SJCRH30 (cell line): ENCODE measurements around the gene XPA. TPM values are rescaled to one million over a fixed set of nuclear protein-coding genes. Genes with fewer than 3 reads are reported as not detected.
"Not testable (repeated sequence)": the region's sequence is repeated elsewhere in the genome, so short reads cannot be mapped to it uniquely, and the experiment has no call there.

Source experiments
- DNase-seq, 2 experiments: peaks; one replicate each; pipeline ENCODE4 v3.0.0-alpha.2; 2015 to 2020
- H3K27ac ChIP-seq: fragments of 250-450 bp; sonication (Bioruptor Pico); 2 replicates; pipeline ENCODE4 v1.5.1; 2020; ENCODE audit warnings: mild to moderate bottlenecking, moderate library complexity
- H3K27me3 ChIP-seq: fragments of 250-450 bp; sonication (Bioruptor Pico); 2 replicates; pipeline ENCODE4 v1.5.1; 2020; ENCODE audit warnings: mild to moderate bottlenecking, moderate library complexity
- H3K36me3 ChIP-seq: fragments of 250-450 bp; sonication (Bioruptor Pico); 2 replicates; pipeline ENCODE4 v1.5.1; 2020; ENCODE audit warnings: mild to moderate bottlenecking, moderate library complexity
- H3K4me1 ChIP-seq: fragments of 250-450 bp; sonication (Bioruptor Pico); 2 replicates; pipeline ENCODE4 v1.5.1; 2020; ENCODE audit warnings: mild to moderate bottlenecking, moderate library complexity
- H3K4me3 ChIP-seq: fragments of 250-450 bp; sonication (Bioruptor Pico); 2 replicates; pipeline ENCODE4 v1.5.1; 2020; ENCODE audit warnings: mild to moderate bottlenecking, moderate library complexity
- H3K9me3 ChIP-seq: fragments of 250-450 bp; sonication (Bioruptor Pico); replicated peaks from 2 replicates; pipeline ENCODE4 v1.5.1; 2020; ENCODE audit warnings: mild to moderate bottlenecking, moderate library complexity
- total RNA-seq: library from RNA; depleted of rRNA; stranded (reverse); fragments of >200 nt; shearing (Covaris generic); gene quantifications from 2 replicates; pipeline ENCODE4 v1.2.3, GENCODE V29; 2014

Gene XPA
- total RNA-seq, 1 experiment from 2014 or later: 12.8 TPM

- peak in 1 of 2 experiments; percentile 38 for DNase-seq
- Histone ChIP-seq H3K9me3 (no peaks in the 10 kb centered on the region), H3K27ac (no peak overlapping the region), H3K36me3 (no peaks in the 10 kb centered on the region), H3K27me3 (no peaks in the 10 kb centered on the region), H3K4me1 (peaks cover 23% of the 10 kb centered on the region), H3K4me3 (no peak overlapping the region)
Measured at GRCh38 chr9:97714435-97714834, 17.3 kb upstream of the XPA start.

GRCh38 chr9:97711223-97711626, 14.1 kb upstream of the XPA start:
- Histone ChIP-seq H3K27ac (no peak overlapping the region), H3K27me3 (no peaks in the 10 kb centered on the region), H3K4me1 (peaks cover 19% of the 10 kb centered on the region), H3K9me3 (no peaks in the 10 kb centered on the region), H3K36me3 (no peaks in the 10 kb centered on the region), H3K4me3 (no peak overlapping the region)
- DNase-seq: peak in 1 of 2 experiments; percentile 47

GRCh38 chr9:97710356-97711222, 13.4 kb upstream of the XPA start:
- Histone ChIP-seq H3K9me3 (no peaks in the 10 kb centered on the region), H3K27me3 (no peaks in the 10 kb centered on the region), H3K36me3 (no peaks in the 10 kb centered on the region), H3K4me3 (no peak overlapping the region), H3K4me1 (peaks cover 26% of the 10 kb centered on the region), H3K27ac (no peak overlapping the region)
- peak; percentile 58 to 86 for DNase-seq

- H3K27ac ChIP-seq: peak overlapping the region; percentile 25; the same call in 1 of the 2 replicates
- DNase-seq: peak in 1 of 2 experiments; percentile 56
- no peaks in the 10 kb centered on the region for H3K9me3 ChIP-seq
- H3K36me3 ChIP-seq: no peaks in the 10 kb centered on the region
- no peaks in the 10 kb centered on the region for H3K27me3 ChIP-seq
- H3K4me1 ChIP-seq: peaks cover 30% of the 10 kb centered on the region
- H3K4me3 ChIP-seq: no peak overlapping the region
Measured at GRCh38 chr9:97706246-97706645, 9.1 kb upstream of the XPA start.

- DNase-seq: no peak
- no peaks in the 10 kb centered on the region for H3K36me3 ChIP-seq
- peaks cover 26% of the 10 kb centered on the region for H3K4me1 ChIP-seq
- H3K4me3 ChIP-seq: no peak overlapping the region
- H3K27me3 ChIP-seq: no peaks in the 10 kb centered on the region
- no peak overlapping the region; the same call in 1 of the 2 replicates for H3K27ac ChIP-seq
- H3K9me3 ChIP-seq: no peaks in the 10 kb centered on the region
Measured at GRCh38 chr9:97705354-97705950, 8.3 kb upstream of the XPA start.

GRCh38 chr9:97704851-97705250, 7.7 kb upstream of the XPA start:
- no peaks in the 10 kb centered on the region for H3K27me3 ChIP-seq
- H3K27ac ChIP-seq: no peak overlapping the region
- no peak overlapping the region for H3K4me3 ChIP-seq
- H3K4me1 ChIP-seq: peaks cover 26% of the 10 kb centered on the region
- DNase-seq: no peak
- H3K36me3 ChIP-seq: no peaks in the 10 kb centered on the region
- no peaks in the 10 kb centered on the region for H3K9me3 ChIP-seq

GRCh38 chr9:97704345-97704677, 7.2 kb upstream of the XPA start:
- H3K27ac ChIP-seq: no peak overlapping the region

GRCh38 chr9:97703437-97704344, 6.6 kb upstream of the XPA start:
- peak; percentile 26 to 48 for DNase-seq
- H3K27ac ChIP-seq: peak overlapping the region; percentile 4; the same call in 1 of the 2 replicates

More at GRCh38 chr9:97704345-97704677, 7.2 kb upstream of the XPA start:
- H3K4me1 ChIP-seq: peaks cover 26% of the 10 kb centered on the region
- no peaks in the 10 kb centered on the region for H3K36me3 ChIP-seq
- H3K9me3 ChIP-seq: no peaks in the 10 kb centered on the region
- DNase-seq: no peak
- H3K27me3 ChIP-seq: no peaks in the 10 kb centered on the region
- H3K4me3 ChIP-seq: no peak overlapping the region

GRCh38 chr9:97699824-97700223, 2.7 kb upstream of the XPA start:
- H3K9me3 ChIP-seq, H3K27me3 ChIP-seq, H3K36me3 ChIP-seq, H3K27ac ChIP-seq, H3K4me3 ChIP-seq, DNase-seq: not testable (repeated sequence)
- peaks cover 16% of the 10 kb centered on the region for H3K4me1 ChIP-seq

More at GRCh38 chr9:97703437-97704344, 6.6 kb upstream of the XPA start:
- H3K4me1 ChIP-seq: peaks cover 26% of the 10 kb centered on the region
- H3K27me3 ChIP-seq: no peaks in the 10 kb centered on the region
- H3K36me3 ChIP-seq: no peaks in the 10 kb centered on the region
- H3K4me3 ChIP-seq: peak overlapping the region; percentile 23
- H3K9me3 ChIP-seq: no peaks in the 10 kb centered on the region

- H3K4me3 ChIP-seq, H3K36me3 ChIP-seq, DNase-seq, H3K27ac ChIP-seq, H3K9me3 ChIP-seq, H3K27me3 ChIP-seq: not testable (repeated sequence)
- H3K4me1 ChIP-seq: peaks cover 13% of the 10 kb centered on the region
Measured at GRCh38 chr9:97699281-97699680, 2.1 kb upstream of the XPA start.

GRCh38 chr9:97698865-97699264, 1.7 kb upstream of the XPA start:
- peaks cover 9% of the 10 kb centered on the region for H3K4me1 ChIP-seq
- no peak for DNase-seq
- no peaks in the 10 kb centered on the region for H3K36me3 ChIP-seq
- H3K9me3 ChIP-seq: no peaks in the 10 kb centered on the region
- H3K27ac ChIP-seq: no peak overlapping the region
- H3K4me3 ChIP-seq: no peak overlapping the region
- H3K27me3 ChIP-seq: no peaks in the 10 kb centered on the region

- Histone ChIP-seq H3K36me3 (0 out of 2 replicates have a peak, but pooled peaks cover 8% of the 10 kb centered on the region), H3K9me3 (no peaks in the 10 kb centered on the region), H3K4me1 (peaks cover 4% of the 10 kb centered on the region; the same call in 1 of the 2 replicates), H3K27me3 (no peaks in the 10 kb centered on the region), H3K27ac (no peak overlapping the region), H3K4me3 (peak overlapping the region; percentile 88)
- DNase-seq: no peak
Measured at GRCh38 chr9:97697837-97698236, 697 bp upstream of the XPA start.

GRCh38 chr9:97695995-97696802, 941 bp downstream of the XPA start:
- H3K9me3 ChIP-seq: no peaks in the 10 kb centered on the region
- peak overlapping the region; percentile 88 for H3K4me3 ChIP-seq
- peaks cover 8% of the 10 kb centered on the region for H3K36me3 ChIP-seq
- H3K4me1 ChIP-seq: peaks cover 4% of the 10 kb centered on the region; the same call in 1 of the 2 replicates
- no peaks in the 10 kb centered on the region for H3K27me3 ChIP-seq
- DNase-seq: no peak
- H3K27ac ChIP-seq: peak overlapping the region; percentile 62; the same call in 1 of the 2 replicates

- peaks cover 4% of the 10 kb centered on the region; the same call in 1 of the 2 replicates for H3K4me1 ChIP-seq
- no peak overlapping the region for H3K4me3 ChIP-seq
- no peaks in the 10 kb centered on the region for H3K9me3 ChIP-seq
- H3K27ac ChIP-seq: no peak overlapping the region
- no peaks in the 10 kb centered on the region for H3K27me3 ChIP-seq
- no peak for DNase-seq
- peaks cover 13% of the 10 kb centered on the region for H3K36me3 ChIP-seq
Measured at GRCh38 chr9:97695390-97695789, 1.8 kb downstream of the XPA start.
